Lower lobe of right lung (tissue), 2 donors: ENCODE data around the gene COPS7A. TPM values are rescaled to one million over a fixed set of nuclear protein-coding genes. Genes with fewer than 3 reads are reported as not detected.
A peak's percentile ranks its signal among the peaks of the same experiment; 100 is the strongest.

Source experiments
- ATAC-seq, 2 donors: fragments of 200-7000 bp; cut with Tn5 transposase; one replicate each; pipeline ENCODE4 v1.9.1; 2020 to 2022; ENCODE audit warnings: mild to moderate bottlenecking in 2 of 2, moderate library complexity in 2 of 2
- DNase-seq: peaks from one replicate; pipeline ENCODE4 v3.0.0-alpha.2; 2020
- H3K27ac ChIP-seq: fragments of 200-600 bp; one replicate; pipeline ENCODE4 v1.8.0; 2022
- H3K27me3 ChIP-seq: fragments of 200-600 bp; one replicate; pipeline ENCODE4 v1.8.0; 2022; ENCODE audit warnings: low read depth
- H3K36me3 ChIP-seq: fragments of 200-600 bp; one replicate; pipeline ENCODE4 v1.8.0; 2022; ENCODE audit warnings: mild to moderate bottlenecking
- H3K4me1 ChIP-seq: fragments of 200-600 bp; one replicate; pipeline ENCODE4 v1.8.0; 2022
- H3K4me3 ChIP-seq: fragments of 200-600 bp; one replicate; pipeline ENCODE4 v1.8.0; 2022; ENCODE audit warnings: mild to moderate bottlenecking
- H3K9me3 ChIP-seq: fragments of 200-600 bp; one replicate; pipeline ENCODE4 v1.8.0; 2022
- CTCF ChIP-seq: fragments of 200-600 bp; IDR thresholded peaks from one replicate; pipeline ENCODE4 v1.8.0; 2022; ENCODE audit warnings: antibody characterized with exemption, mild to moderate bottlenecking
- intact Hi-C: fragments of 100-400 bp; cut with DNase I; formaldehyde crosslinking; loops from one replicate; pipeline ENCODE4 v1.11.0; 2022
- total RNA-seq: library from RNA; stranded (reverse); fragmentation: NEBNext Ultra II Directional; extraction: Animal tissue kit (Norgen Biotek cat#: 25700); gene quantifications from one replicate; pipeline ENCODE4 v1.2.1, GENCODE V29; 2021
- donor health status: DM: no; HTN: yes; CAD: no; lungs with severe emphysema.

Gene COPS7A
- total RNA-seq, 1 donor from 2014 or later: 55.1 TPM

GRCh38 chr12:6775185-6776174 lies 51.6 kb downstream of the COPS7A start:
- ATAC-seq (no peak), DNase-seq (no peak)
- Histone ChIP-seq H3K27me3 (no peaks in the 10 kb centered on the region), H3K4me1 (peaks cover 37% of the 10 kb centered on the region), H3K36me3 (peaks cover 9% of the 10 kb centered on the region), H3K9me3 (no peaks in the 10 kb centered on the region), H3K27ac (no peak overlapping the region), H3K4me3 (no peak overlapping the region)
- intact Hi-C loops: no loop called here
- no peak for TF ChIP-seq CTCF

- no peaks in the 10 kb centered on the region for H3K27me3 ChIP-seq
- H3K27ac ChIP-seq: no peak overlapping the region
- DNase-seq (no peak), ATAC-seq (no peak)
- intact Hi-C loops: no loop called here
- H3K4me3 ChIP-seq: no peak overlapping the region
- TF ChIP-seq CTCF: no peak
- peaks cover 18% of the 10 kb centered on the region for H3K4me1 ChIP-seq
- H3K36me3 ChIP-seq: no peaks in the 10 kb centered on the region
- H3K9me3 ChIP-seq: no peaks in the 10 kb centered on the region
Measured at GRCh38 chr12:6777386-6777785, 53.5 kb downstream of the COPS7A start.

- peak overlapping the region; percentile 51 for H3K4me3 ChIP-seq
- intact Hi-C loops: no loop called here
- TF ChIP-seq CTCF: no peak
Measured at GRCh38 chr12:6778217-6778573, 54.3 kb downstream of the COPS7A start.

GRCh38 chr12:6778574-6779550 lies 55.0 kb downstream of the COPS7A start:
- intact Hi-C loops: no loop called here
- peak overlapping the region; percentile 53 for H3K27ac ChIP-seq
- no peaks in the 10 kb centered on the region for H3K36me3 ChIP-seq
- TF ChIP-seq CTCF: peak; percentile 96
- ATAC-seq: peak; percentile 98
- H3K4me1 ChIP-seq: peaks cover 17% of the 10 kb centered on the region
- H3K9me3 ChIP-seq: no peaks in the 10 kb centered on the region
- peak; percentile 95 for DNase-seq
- H3K27me3 ChIP-seq: no peaks in the 10 kb centered on the region
- H3K4me3 ChIP-seq: peak overlapping the region; percentile 51

More at GRCh38 chr12:6778217-6778573, 54.3 kb downstream of the COPS7A start:
- no peaks in the 10 kb centered on the region for H3K9me3 ChIP-seq
- H3K36me3 ChIP-seq: no peaks in the 10 kb centered on the region
- H3K27me3 ChIP-seq: no peaks in the 10 kb centered on the region
- DNase-seq: no peak
- H3K4me1 ChIP-seq: peaks cover 17% of the 10 kb centered on the region
- peak overlapping the region; percentile 53 for H3K27ac ChIP-seq
- peak; percentile 1 to 35 for ATAC-seq

GRCh38 chr12:6779708-6780432 lies 56.0 kb downstream of the COPS7A start:
- DNase-seq: no peak
- Histone ChIP-seq H3K27me3 (no peaks in the 10 kb centered on the region), H3K9me3 (no peaks in the 10 kb centered on the region), H3K4me1 (peaks cover 21% of the 10 kb centered on the region), H3K36me3 (no peaks in the 10 kb centered on the region), H3K4me3 (no peak overlapping the region), H3K27ac (no peak overlapping the region)
- no peak for ATAC-seq
- intact Hi-C loops: loop anchor here (10.0 kb wide), 1 partner anchor 45 kb away; no protein-coding TSS in a partner anchor
- no peak for TF ChIP-seq CTCF
